ENCODE results near the gene VWA8.
A peak's percentile ranks its signal among the peaks of the same experiment; 100 is the strongest.

Gene VWA8

GRCh38 chr13:41682766-41683165 lies 278.1 kb downstream of the VWA8 start:
- no peak for TF ChIP-seq CTCF (IDR thresholded peaks at IDR 0.05; ENCODE audit: control insufficient read depth, insufficient read depth, low read depth, low read length, missing control alignments)
- no peak for DNase-seq (ENCODE audit: low read depth)
- no peak overlapping the region for H3K4me3 ChIP-seq (ENCODE audit: control insufficient read depth, low read depth, low read length)

DNA sequence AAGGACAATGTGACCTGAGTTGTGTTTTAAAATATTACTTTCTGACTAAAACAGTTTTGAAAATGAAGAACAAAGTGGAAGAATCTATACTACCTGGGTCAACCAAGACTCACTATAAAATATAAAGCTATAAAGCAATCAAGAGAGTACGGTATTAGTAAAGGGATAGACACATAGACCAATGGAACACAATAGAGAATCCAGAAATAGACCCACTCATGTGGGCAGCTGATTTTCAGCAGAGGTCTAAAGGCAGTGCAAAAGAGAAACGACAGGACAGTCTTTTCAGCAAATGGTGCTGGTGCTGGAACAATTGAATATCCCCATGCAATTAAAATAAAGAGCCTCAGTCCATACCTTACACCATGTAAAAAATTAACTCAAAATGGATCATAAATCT lies 278.9 kb downstream of the VWA8 start:
- DNase-seq (ENCODE audit: low read depth), result no peak
- H3K4me3 ChIP-seq (ENCODE audit: control insufficient read depth, low read depth, low read length), result no peak overlapping the region
- TF ChIP-seq CTCF (IDR thresholded peaks at IDR 0.05; ENCODE audit: control insufficient read depth, insufficient read depth, low read depth, low read length, missing control alignments), result no peak

- TF ChIP-seq CTCF (IDR thresholded peaks at IDR 0.05; ENCODE audit: control insufficient read depth, insufficient read depth, low read depth, low read length, missing control alignments), result no peak
- DNase-seq (ENCODE audit: low read depth), result no peak
- no peak overlapping the region for H3K4me3 ChIP-seq (ENCODE audit: control insufficient read depth, low read depth, low read length)
These were observed 279.3 kb downstream of the VWA8 start for GRCh38 chr13:41681587-41681986.

DNA sequence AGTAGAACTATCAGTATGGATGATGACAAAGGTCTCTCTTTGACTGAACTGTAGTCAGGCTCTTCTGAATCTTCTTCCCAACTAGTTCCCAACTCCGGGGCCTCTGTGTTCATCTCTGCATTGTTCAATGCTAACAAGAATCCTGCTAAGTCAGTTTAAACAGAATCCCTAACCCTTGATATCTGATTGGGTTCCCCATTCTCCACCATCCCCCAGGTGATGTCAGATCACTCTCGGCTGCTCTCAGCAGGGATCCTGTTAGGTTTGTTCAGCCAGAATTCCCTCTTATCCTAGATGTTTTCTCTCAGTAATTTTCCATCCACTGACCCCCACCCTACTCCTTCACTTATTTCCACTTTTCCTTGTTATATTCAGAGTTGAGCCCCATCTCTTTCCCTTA lies 280.0 kb downstream of the VWA8 start:
- H3K4me3 ChIP-seq (ENCODE audit: control insufficient read depth, low read depth, low read length), result no peak overlapping the region
- DNase-seq (ENCODE audit: low read depth), result no peak
- TF ChIP-seq CTCF (IDR thresholded peaks at IDR 0.05; ENCODE audit: control insufficient read depth, insufficient read depth, low read depth, low read length, missing control alignments), result no peak

- H3K4me3 ChIP-seq (ENCODE audit: control insufficient read depth, low read depth, low read length), result no peak overlapping the region
- DNase-seq (ENCODE audit: low read depth), result no peak
These were observed 282.1 kb downstream of the VWA8 start for GRCh38 chr13:41678848-41679247.

DNA sequence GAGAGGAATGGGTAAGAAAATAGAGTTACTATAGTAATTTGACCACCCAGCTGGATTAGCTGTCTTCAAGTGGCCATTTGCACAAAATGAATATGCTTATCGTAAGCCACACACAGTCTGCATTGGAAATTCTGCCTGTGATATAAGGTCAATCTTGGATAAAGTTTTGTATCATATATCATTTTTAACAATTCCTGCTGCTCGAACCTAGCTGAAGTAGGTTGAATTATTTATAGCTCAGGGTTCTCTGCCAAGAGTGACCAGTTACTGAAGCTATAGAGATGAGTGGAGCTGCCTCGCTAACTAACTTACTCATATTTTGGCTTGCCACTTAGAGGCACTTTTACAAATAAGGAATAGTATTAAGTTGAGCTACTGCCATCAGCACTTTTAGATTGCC lies 282.7 kb downstream of the VWA8 start:
- TF ChIP-seq CTCF (IDR thresholded peaks at IDR 0.05; ENCODE audit: control insufficient read depth, insufficient read depth, low read depth, low read length, missing control alignments), result no peak
- no peak overlapping the region for H3K4me3 ChIP-seq (ENCODE audit: control insufficient read depth, low read depth, low read length)
- peak; percentile 34 for DNase-seq (ENCODE audit: low read depth)

More at GRCh38 chr13:41678848-41679247, 282.1 kb downstream of the VWA8 start:
- no peak for TF ChIP-seq CTCF (IDR thresholded peaks at IDR 0.05; ENCODE audit: control insufficient read depth, insufficient read depth, low read depth, low read length, missing control alignments)

DNA sequence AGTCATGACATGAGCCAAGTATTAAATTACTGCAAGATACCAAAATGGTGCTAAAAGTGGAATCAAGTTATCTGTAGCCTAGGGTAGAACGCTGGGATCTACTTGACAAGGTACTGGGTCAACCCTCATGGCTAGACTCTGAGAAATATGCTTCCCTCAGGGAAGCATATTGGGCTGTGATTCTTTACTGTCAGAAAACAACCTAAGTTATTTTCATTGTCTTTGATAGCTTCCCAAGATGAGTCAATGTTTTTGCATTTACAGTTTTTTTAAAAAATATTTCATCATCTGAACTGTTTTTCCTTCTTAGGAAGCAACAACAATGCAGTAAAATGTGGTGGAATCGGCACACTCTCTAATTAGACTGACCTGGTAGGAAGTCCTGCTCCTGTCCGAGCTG lies 285.6 kb downstream of the VWA8 start:
- peak; percentile 27 for DNase-seq (ENCODE audit: low read depth)
- H3K4me3 ChIP-seq (ENCODE audit: control insufficient read depth, low read depth, low read length), result no peak overlapping the region
- no peak for TF ChIP-seq CTCF (IDR thresholded peaks at IDR 0.05; ENCODE audit: control insufficient read depth, insufficient read depth, low read depth, low read length, missing control alignments)
